HL-60 (cell line): ENCODE results near the gene SEC23B.

Source experiments
- DNase-seq, 2 experiments: peaks; one replicate each; pipeline ENCODE4 v3.0.0-alpha.2; 2010 to 2020; ENCODE audit warnings: low read depth in 1 of 2, low spot score in 1 of 2
- H3K27ac ChIP-seq: fragments of 250-450 bp; sonication (Bioruptor Pico); replicated peaks from 2 replicates; pipeline ENCODE4 v1.5.1; 2020; ENCODE audit warnings: mild to moderate bottlenecking, moderate library complexity
- H3K27me3 ChIP-seq: fragments of 250-450 bp; sonication (Bioruptor Pico); 2 replicates; pipeline ENCODE4 v1.5.1; 2021; ENCODE audit warnings: mild to moderate bottlenecking, moderate library complexity; ENCODE audit not compliant: insufficient read depth, poor library complexity, severe bottlenecking
- H3K4me3 ChIP-seq: replicated peaks from 2 replicates; pipeline ENCODE4 v1.5.1; 2011; ENCODE audit warnings: mild to moderate bottlenecking, control low read depth, low read length; ENCODE audit not compliant: insufficient read depth
- GABPA ChIP-seq: IDR thresholded peaks from 2 replicates; pipeline ENCODE4 v1.6.1; 2012; ENCODE audit warnings: low read depth
- POLR2AphosphoS5 ChIP-seq: IDR thresholded peaks from 2 replicates; pipeline ENCODE4 v1.6.1; 2012; ENCODE audit warnings: low read depth
- REST ChIP-seq: IDR thresholded peaks from 2 replicates; pipeline ENCODE4 v1.6.1; 2012; ENCODE audit warnings: low read depth; ENCODE audit not compliant: insufficient replicate concordance
- SPI1 ChIP-seq: IDR thresholded peaks from 2 replicates; pipeline ENCODE4 v1.6.1; 2012; ENCODE audit warnings: low read depth, mild to moderate bottlenecking, borderline replicate concordance
- TF ChIP-seq, protein P1 (sequence below): IDR thresholded peaks from one replicate; pipeline ENCODE4 v1.5.1; 2011; ENCODE audit warnings: low read length, control low read depth, inconsistent platforms; ENCODE audit not compliant: insufficient read depth

SEC23B gene

DNA sequence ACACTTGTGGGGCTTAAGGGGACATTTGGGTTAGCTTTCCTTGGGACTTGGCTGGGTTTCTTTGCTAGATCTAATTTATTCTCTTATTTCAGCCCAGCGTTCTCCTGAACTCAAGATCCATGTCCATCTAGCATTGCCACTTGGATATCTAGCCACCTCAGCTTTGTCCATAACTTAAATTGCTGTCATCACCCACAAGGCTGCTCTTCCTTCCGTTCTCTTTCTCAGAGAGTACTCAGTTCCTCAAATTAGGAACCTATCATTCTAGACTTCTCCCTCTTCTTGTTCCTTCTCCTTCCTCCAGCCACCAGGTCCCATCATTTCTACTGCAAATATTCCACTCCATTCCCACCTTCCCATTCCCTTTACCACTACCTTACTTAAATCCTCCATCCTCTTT is 63.8 kb downstream of the SEC23B start:
- Histone ChIP-seq H3K27ac (no peak overlapping the region), H3K4me3 (no peak overlapping the region), H3K27me3 (no peaks in the 10 kb centered on the region)
- TF ChIP-seq REST (no peak), SPI1 (peak; percentile 84)
- TF ChIP-seq, protein P1, sequence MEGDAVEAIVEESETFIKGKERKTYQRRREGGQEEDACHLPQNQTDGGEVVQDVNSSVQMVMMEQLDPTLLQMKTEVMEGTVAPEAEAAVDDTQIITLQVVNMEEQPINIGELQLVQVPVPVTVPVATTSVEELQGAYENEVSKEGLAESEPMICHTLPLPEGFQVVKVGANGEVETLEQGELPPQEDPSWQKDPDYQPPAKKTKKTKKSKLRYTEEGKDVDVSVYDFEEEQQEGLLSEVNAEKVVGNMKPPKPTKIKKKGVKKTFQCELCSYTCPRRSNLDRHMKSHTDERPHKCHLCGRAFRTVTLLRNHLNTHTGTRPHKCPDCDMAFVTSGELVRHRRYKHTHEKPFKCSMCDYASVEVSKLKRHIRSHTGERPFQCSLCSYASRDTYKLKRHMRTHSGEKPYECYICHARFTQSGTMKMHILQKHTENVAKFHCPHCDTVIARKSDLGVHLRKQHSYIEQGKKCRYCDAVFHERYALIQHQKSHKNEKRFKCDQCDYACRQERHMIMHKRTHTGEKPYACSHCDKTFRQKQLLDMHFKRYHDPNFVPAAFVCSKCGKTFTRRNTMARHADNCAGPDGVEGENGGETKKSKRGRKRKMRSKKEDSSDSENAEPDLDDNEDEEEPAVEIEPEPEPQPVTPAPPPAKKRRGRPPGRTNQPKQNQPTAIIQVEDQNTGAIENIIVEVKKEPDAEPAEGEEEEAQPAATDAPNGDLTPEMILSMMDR: no peak
- peak in 1 of 2 experiments; percentile 35 for DNase-seq

DNA sequence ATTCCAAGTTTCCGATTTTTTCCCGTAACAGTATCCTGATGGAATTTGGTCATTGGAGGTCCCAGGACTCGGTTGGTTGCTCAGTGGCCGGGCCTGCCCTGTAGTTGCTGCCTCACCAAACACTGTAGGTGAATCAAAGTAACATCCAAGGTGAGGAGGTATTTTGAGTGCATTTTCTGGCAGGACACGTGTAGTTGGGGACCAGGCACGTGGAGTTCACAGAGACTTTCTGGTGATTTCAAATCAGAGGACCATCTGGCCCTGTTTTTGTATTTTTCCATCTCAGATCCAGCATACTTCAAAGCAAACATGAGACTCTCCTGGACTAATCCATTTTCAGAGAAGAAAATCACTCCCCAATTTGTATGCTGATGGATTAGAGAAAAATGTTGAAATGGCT is 70.2 kb downstream of the SEC23B start:
- H3K27me3 ChIP-seq: no peaks in the 10 kb centered on the region
- no peak for DNase-seq
- H3K27ac ChIP-seq: no peak overlapping the region
- TF ChIP-seq POLR2AphosphoS5 (no peak), REST (no peak), GABPA (no peak), SPI1 (no peak)
- TF ChIP-seq, protein P1: no peak
- H3K4me3 ChIP-seq: no peak overlapping the region

- Histone ChIP-seq H3K4me3 (no peak overlapping the region), H3K27me3 (no peaks in the 10 kb centered on the region), H3K27ac (peak overlapping the region; percentile 30; the same call in 1 of the 2 replicates)
- no peak for DNase-seq
- no peak for TF ChIP-seq POLR2AphosphoS5
These were observed 70.8 kb downstream of the SEC23B start for GRCh38 chr20:18578581-18578980.

DNA sequence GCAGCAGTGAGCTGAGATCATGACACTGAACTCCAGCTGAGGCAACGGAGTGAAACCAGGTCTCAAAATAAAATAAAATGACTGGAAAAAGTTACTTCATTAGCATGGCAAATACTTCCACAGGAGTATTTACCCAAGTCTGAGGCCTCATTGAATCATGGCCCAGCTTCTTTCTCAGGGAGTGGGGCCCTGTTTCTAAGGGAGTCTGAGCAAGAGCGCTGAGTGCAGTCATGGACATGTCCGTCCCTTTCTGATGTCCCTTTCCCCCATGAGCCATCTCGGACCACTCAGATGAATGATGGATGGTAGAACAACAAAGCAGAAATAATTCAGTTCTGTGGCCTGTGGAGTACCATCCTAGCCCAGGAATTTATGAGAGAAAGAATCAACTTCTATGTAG is 72.3 kb downstream of the SEC23B start:
- H3K4me3 ChIP-seq: no peak overlapping the region

DNA sequence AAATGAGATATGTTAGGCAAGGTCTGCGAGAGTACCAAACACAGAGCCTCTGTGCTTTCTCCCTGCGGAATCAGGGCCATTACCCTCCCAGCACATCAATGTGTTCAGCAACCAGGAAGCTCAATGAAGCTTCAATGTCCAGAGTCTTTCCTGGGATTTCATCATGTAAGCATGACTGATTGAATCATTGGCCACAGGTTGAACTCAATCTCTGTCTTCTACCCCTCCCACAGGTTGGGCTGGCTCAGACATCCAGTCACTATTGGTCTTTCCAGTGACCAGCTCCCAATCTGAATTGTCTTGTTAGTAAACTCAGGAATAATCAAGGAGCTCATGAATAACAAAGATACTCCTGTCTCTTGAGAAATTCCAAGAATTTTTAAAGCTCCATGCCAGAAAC is 77.4 kb downstream of the SEC23B start:
- H3K27me3 ChIP-seq: no peaks in the 10 kb centered on the region
- no peak for TF ChIP-seq GABPA
- TF ChIP-seq SPI1: no peak
- no peak for TF ChIP-seq REST
- TF ChIP-seq, protein P1: no peak
- no peak for TF ChIP-seq POLR2AphosphoS5
- no peak overlapping the region for H3K27ac ChIP-seq
- no peak overlapping the region for H3K4me3 ChIP-seq
- no peak for DNase-seq

More for the DNA sequence above, 72.3 kb downstream of the SEC23B start:
- DNase-seq: no peak
- Histone ChIP-seq H3K27me3 (no peaks in the 10 kb centered on the region), H3K27ac (no peak overlapping the region)
- TF ChIP-seq GABPA (no peak), SPI1 (no peak)
